Nephron (organoid): ENCODE results near the gene ACTR3.
"Not testable (repeated sequence)": the region's sequence is repeated elsewhere in the genome, so short reads cannot be mapped to it uniquely, and the experiment has no call there.

ENCODE experiments used
- H3K27ac Mint-ChIP-seq, 3 experiments: 2 replicates each; pipeline ENCODE4 v1.8.0; 2020; ENCODE audit warnings: mixed read lengths in 3 of 3, mild to moderate bottlenecking in 2 of 3, moderate library complexity in 1 of 3
- H3K27me3 Mint-ChIP-seq: 2 replicates; pipeline ENCODE4 v1.8.0; 2021; ENCODE audit warnings: low read depth, mild to moderate bottlenecking, moderate library complexity, mixed read lengths
- H3K36me3 Mint-ChIP-seq: 2 replicates; pipeline ENCODE4 v1.8.0; 2020; ENCODE audit warnings: low read depth, mixed read lengths
- H3K4me1 Mint-ChIP-seq: 2 replicates; pipeline ENCODE4 v1.8.0; 2020; ENCODE audit warnings: mixed read lengths
- H3K4me3 Mint-ChIP-seq, 3 experiments: 2 replicates each; pipeline ENCODE4 v1.8.0; 2020; ENCODE audit warnings: mild to moderate bottlenecking in 3 of 3, mixed read lengths in 3 of 3, moderate library complexity in 2 of 3
- H3K9me3 Mint-ChIP-seq: 2 replicates; pipeline ENCODE4 v1.8.0; 2020; ENCODE audit warnings: mixed read lengths
- TF ChIP-seq, protein P1 (sequence below), 3 experiments: fragments of 200-600 bp; sonication (generic); IDR thresholded peaks; one replicate each; pipeline ENCODE4 v1.5.0; 2021; ENCODE audit warnings: antibody characterized with exemption in 3 of 3; ENCODE audit not compliant: unreplicated experiment in 3 of 3

ACTR3 gene

DNA sequence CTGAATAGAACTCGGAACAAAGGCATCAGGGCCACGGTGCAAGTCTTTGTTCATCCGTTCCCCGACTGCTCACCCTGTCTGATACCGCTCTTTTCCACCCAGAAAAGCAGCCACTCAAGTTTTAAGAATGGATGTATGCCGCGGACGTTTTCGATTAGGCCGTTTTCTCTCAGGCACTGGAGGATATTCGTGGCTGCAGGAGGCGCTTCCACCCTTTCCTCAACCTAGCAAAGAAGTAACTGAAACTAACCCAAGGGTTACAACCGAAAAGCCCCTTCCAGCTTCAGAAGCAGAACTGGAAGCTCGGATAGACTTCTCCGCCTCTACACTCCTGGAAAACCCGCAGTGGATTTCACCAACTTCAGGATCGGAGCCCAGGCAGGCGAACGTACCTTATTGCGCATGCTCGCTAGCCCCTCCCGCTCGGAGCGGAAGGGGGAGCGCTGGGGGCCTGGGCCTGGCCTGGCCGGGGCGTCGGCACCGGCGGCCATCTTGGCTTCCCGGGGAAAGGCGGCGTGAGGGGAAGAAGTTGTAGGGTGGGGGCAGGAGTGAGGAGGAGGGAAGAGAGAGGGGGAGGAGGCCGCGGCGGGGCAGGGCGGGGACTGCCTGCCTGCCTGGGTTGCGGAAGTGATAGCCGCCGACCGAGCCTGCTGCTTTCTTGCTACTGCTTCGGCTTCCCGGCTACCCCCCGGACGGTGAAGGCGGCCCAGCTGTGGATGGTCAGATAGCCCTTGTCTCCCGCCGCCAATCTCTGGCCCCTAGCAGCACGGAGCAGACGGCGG is at the start of gene ACTR3:
TSS of gene ACTR3 (plus strand) at position 619 of the 782 bp plus-strand sequence. CDS start 191 bp downstream, outside the sequence.
- Mint-ChIP-seq H3K4me3 (peak within 1 kb of the TSS; percentile 96 to 98 (median 98)), H3K4me1 (peaks cover 76% of the 10 kb centered on the region), H3K9me3 (no peaks in the 10 kb centered on the region), H3K27me3 (no peaks in the 10 kb centered on the region), H3K36me3 (peaks cover 12% of the 10 kb centered on the region), H3K27ac (peak within 1 kb of the TSS; percentile 100)
- TF ChIP-seq, protein P1, sequence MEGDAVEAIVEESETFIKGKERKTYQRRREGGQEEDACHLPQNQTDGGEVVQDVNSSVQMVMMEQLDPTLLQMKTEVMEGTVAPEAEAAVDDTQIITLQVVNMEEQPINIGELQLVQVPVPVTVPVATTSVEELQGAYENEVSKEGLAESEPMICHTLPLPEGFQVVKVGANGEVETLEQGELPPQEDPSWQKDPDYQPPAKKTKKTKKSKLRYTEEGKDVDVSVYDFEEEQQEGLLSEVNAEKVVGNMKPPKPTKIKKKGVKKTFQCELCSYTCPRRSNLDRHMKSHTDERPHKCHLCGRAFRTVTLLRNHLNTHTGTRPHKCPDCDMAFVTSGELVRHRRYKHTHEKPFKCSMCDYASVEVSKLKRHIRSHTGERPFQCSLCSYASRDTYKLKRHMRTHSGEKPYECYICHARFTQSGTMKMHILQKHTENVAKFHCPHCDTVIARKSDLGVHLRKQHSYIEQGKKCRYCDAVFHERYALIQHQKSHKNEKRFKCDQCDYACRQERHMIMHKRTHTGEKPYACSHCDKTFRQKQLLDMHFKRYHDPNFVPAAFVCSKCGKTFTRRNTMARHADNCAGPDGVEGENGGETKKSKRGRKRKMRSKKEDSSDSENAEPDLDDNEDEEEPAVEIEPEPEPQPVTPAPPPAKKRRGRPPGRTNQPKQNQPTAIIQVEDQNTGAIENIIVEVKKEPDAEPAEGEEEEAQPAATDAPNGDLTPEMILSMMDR (IDR thresholded peaks at IDR 0.05; ENCODE audit: unreplicated experiment in 3 of 3), result no peak

GRCh38 chr2:113840518-113840917 is 49.4 kb upstream of the ACTR3 start:
- Mint-ChIP-seq H3K27me3 (no peaks in the 10 kb centered on the region), H3K4me3 (no peak overlapping the region), H3K9me3 (peaks cover 3% of the 10 kb centered on the region), H3K36me3 (no peaks in the 10 kb centered on the region), H3K27ac (peak overlapping the region; percentile 88 to 97 (median 91)), H3K4me1 (peaks cover 10% of the 10 kb centered on the region)
- TF ChIP-seq, protein P1 (IDR thresholded peaks at IDR 0.05; ENCODE audit: unreplicated experiment in 3 of 3), result no peak

GRCh38 chr2:113842919-113843736 is 46.8 kb upstream of the ACTR3 start:
- peak overlapping the region; percentile 43 to 89 (median 45) for H3K27ac Mint-ChIP-seq
- no peaks in the 10 kb centered on the region for H3K27me3 Mint-ChIP-seq
- TF ChIP-seq, protein P1 (IDR thresholded peaks at IDR 0.05; ENCODE audit: unreplicated experiment in 3 of 3), result no peak
- H3K4me3 Mint-ChIP-seq, result no peak overlapping the region
- H3K9me3 Mint-ChIP-seq, result peaks cover 7% of the 10 kb centered on the region
- peaks cover 10% of the 10 kb centered on the region for H3K4me1 Mint-ChIP-seq
- H3K36me3 Mint-ChIP-seq, result no peaks in the 10 kb centered on the region

GRCh38 chr2:113843737-113844050 is 46.2 kb upstream of the ACTR3 start:
- Mint-ChIP-seq H3K27ac (peak overlapping the region in 2 of 3 experiments; percentile 45 to 89), H3K4me1 (peaks cover 10% of the 10 kb centered on the region)
- H3K27me3 Mint-ChIP-seq, H3K4me3 Mint-ChIP-seq, H3K36me3 Mint-ChIP-seq, H3K9me3 Mint-ChIP-seq: not testable (repeated sequence)

DNA sequence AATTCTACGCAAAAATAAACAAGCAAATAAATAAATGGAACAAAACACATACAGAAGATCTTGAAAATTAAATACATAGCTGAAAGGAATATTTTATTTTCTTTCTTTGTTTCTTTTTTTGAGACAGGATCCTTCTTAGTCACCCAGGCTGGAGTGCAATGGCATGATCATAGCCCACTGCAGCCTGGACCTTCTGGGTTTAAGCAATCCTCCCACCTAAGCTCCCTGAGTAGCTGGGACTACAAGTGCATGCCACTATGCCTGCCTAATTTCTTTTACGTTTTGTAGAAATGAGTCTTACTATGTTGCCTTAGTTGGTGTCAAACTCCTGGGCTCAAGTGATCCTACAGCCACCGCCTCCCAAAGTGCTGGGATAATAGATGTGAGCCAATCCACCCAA is 44.6 kb upstream of the ACTR3 start:
- Mint-ChIP-seq H3K4me1 (peaks cover 10% of the 10 kb centered on the region), H3K4me3 (no peak overlapping the region), H3K9me3 (peaks cover 7% of the 10 kb centered on the region), H3K27ac (no peak overlapping the region), H3K36me3 (no peaks in the 10 kb centered on the region), H3K27me3 (no peaks in the 10 kb centered on the region)
- TF ChIP-seq, protein P1 (IDR thresholded peaks at IDR 0.05; ENCODE audit: unreplicated experiment in 3 of 3), result no peak

DNA sequence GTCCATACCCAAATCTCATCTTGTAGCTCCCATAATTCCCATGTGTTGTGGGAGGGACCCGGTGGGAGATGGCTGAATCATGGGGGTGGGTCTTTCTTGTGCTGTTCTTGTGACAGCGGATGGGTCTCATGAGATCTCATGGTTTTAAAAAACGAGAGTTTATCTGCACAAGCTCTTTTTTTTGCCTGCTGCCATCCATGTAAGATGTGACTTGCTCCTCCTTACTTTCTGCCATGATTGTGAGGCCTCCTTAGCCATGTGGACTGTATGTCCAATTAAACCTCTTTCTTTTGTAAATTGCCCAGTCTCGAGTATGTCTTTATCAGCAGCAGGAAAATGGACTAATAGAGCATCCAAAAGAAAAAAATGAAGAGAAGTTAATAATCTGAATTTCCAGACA is 44.1 kb upstream of the ACTR3 start:
- not testable (repeated sequence) for H3K36me3 Mint-ChIP-seq, H3K27ac Mint-ChIP-seq, H3K4me1 Mint-ChIP-seq, H3K9me3 Mint-ChIP-seq, H3K27me3 Mint-ChIP-seq, H3K4me3 Mint-ChIP-seq
